Stimulated activated CD8-positive, alpha-beta memory T cell treated with anti-CD3 and anti-CD28 coated beads, Interleukin-4, amount 100 ng/mL, for 1 hour (primary cell): ENCODE measurements around the gene FCER1G.

Experiments used
- DNase-seq, 2 donors: peaks; one replicate each; pipeline ENCODE4 v3.0.0-alpha.2; 2020; ENCODE audit warnings: low read depth in 2 of 2, low spot score in 1 of 2

Gene FCER1G

GRCh38 chr1:161261261-161262235 is 46.5 kb downstream of the FCER1G start:
- no peak for DNase-seq

GRCh38 chr1:161265305-161265704 is 50.2 kb downstream of the FCER1G start:
- DNase-seq, result no peak

GRCh38 chr1:161266202-161266601 is 51.1 kb downstream of the FCER1G start:
- no peak for DNase-seq

GRCh38 chr1:161266836-161267235 is 51.7 kb downstream of the FCER1G start:
- DNase-seq, result no peak

- DNase-seq, result no peak
Observed at GRCh38 chr1:161267321-161267720, 52.2 kb downstream of the FCER1G start.
